Measurements from ENCODE around the gene MINDY1. TPM values are rescaled to one million over a fixed set of nuclear protein-coding genes. Genes with fewer than 3 reads are reported as not detected.

Gene MINDY1
- total RNA-seq, 4 donors from 2014 or later = 45.5 to 63.2 (median 49.5) TPM

GRCh38 chr1:151047925-151048644 is 41.4 kb upstream of the MINDY1 start:
- Histone ChIP-seq H3K4me1 (peaks cover 0 to 28% (median 11%) of the 10 kb centered on the region in 4 donors), H3K9me3 (no peaks in the 10 kb centered on the region), H3K27me3 (no peaks in the 10 kb centered on the region), H3K27ac (peak overlapping the region; percentile 86 to 99 (median 92)), H3K36me3 (peaks cover 0 to 17% (median 0%) of the 10 kb centered on the region in 3 donors), H3K4me3 (peak overlapping the region; percentile 69 to 91 (median 90))
- DNase-seq (ENCODE audit: low spot score in 2 of 2) = peak; percentile 48 to 64
- 0% methylated on average over 21 to 38 of the region's 48 CpGs for WGBS, 2 donors
- TF ChIP-seq POLR2A (IDR thresholded peaks at IDR 0.05) = no peak
- peak in 1 of 2 donors; percentile 62 for TF ChIP-seq EP300 (IDR thresholded peaks at IDR 0.05)
- peak in 2 of 5 experiments; percentile 52 to 71 for TF ChIP-seq CTCF (IDR thresholded peaks at IDR 0.05)

- Histone ChIP-seq H3K36me3 (peaks cover 0 to 12% (median 0%) of the 10 kb centered on the region in 3 donors), H3K27me3 (no peaks in the 10 kb centered on the region), H3K9me3 (no peaks in the 10 kb centered on the region), H3K4me1 (peaks cover 0 to 28% (median 11%) of the 10 kb centered on the region in 4 donors), H3K4me3 (peak within 1 kb of the TSS; percentile 69 to 91 (median 90)), H3K27ac (peak within 1 kb of the TSS; percentile 86 to 99 (median 92))
- WGBS, 2 donors = 1 to 2% methylated on average over 19 to 27 of the region's 29 CpGs
- TF ChIP-seq EP300 (IDR thresholded peaks at IDR 0.05) (peak; percentile 48 to 87), POLR2A (IDR thresholded peaks at IDR 0.05) (peak; percentile 51 to 77), CTCF (IDR thresholded peaks at IDR 0.05) (peak in 2 of 5 experiments; percentile 6 to 18)
- peak; percentile 42 to 49 for DNase-seq (ENCODE audit: low spot score in 2 of 2)
Measured at GRCh38 chr1:151047591-151047924, 40.9 kb upstream of the MINDY1 start, which contains the start of gene C1orf56. C1orf56 (plus strand) TSS chr1:151047751; CDS start chr1:151047848, 97 bp downstream.

- DNase-seq (ENCODE audit: low spot score in 2 of 2) = no peak
- Histone ChIP-seq H3K27me3 (no peaks in the 10 kb centered on the region), H3K9me3 (no peaks in the 10 kb centered on the region), H3K27ac (no peak overlapping the region), H3K4me3 (no peak overlapping the region), H3K4me1 (peaks cover 0 to 9% (median 2%) of the 10 kb centered on the region in 4 donors), H3K36me3 (no peaks in the 10 kb centered on the region)
- TF ChIP-seq EP300 (IDR thresholded peaks at IDR 0.05) (no peak), POLR2A (IDR thresholded peaks at IDR 0.05) (no peak), CTCF (IDR thresholded peaks at IDR 0.05) (no peak)
- 93 to 94% methylated on average over 1 of the region's 1 CpG for whole genome bisulfite sequencing, 2 donors
Measured at GRCh38 chr1:151043163-151043562, 36.5 kb upstream of the MINDY1 start.

- Histone ChIP-seq H3K4me1 (no peaks in the 10 kb centered on the region), H3K4me3 (no peak overlapping the region), H3K36me3 (peaks cover 0 to 11% (median 0%) of the 10 kb centered on the region in 3 donors), H3K27ac (no peak overlapping the region), H3K9me3 (no peaks in the 10 kb centered on the region), H3K27me3 (no peaks in the 10 kb centered on the region)
- 79 to 87% methylated on average over 3 of the region's 3 CpGs for WGBS, 2 donors
- TF ChIP-seq CTCF (IDR thresholded peaks at IDR 0.05) (no peak), POLR2A (IDR thresholded peaks at IDR 0.05) (no peak), EP300 (IDR thresholded peaks at IDR 0.05) (no peak)
- DNase-seq (ENCODE audit: low spot score in 2 of 2) = no peak
Measured at GRCh38 chr1:151039521-151039920, 32.8 kb upstream of the MINDY1 start.

- Histone ChIP-seq H3K27ac (no peak overlapping the region), H3K27me3 (no peaks in the 10 kb centered on the region), H3K36me3 (peaks cover 0 to 35% (median 4%) of the 10 kb centered on the region in 3 donors), H3K4me3 (no peak overlapping the region), H3K9me3 (no peaks in the 10 kb centered on the region), H3K4me1 (no peaks in the 10 kb centered on the region)
- 81 to 84% methylated on average over 6 of the region's 6 CpGs for WGBS, 2 donors
- no peak for DNase-seq (ENCODE audit: low spot score in 2 of 2)
- TF ChIP-seq POLR2A (IDR thresholded peaks at IDR 0.05) (no peak), CTCF (IDR thresholded peaks at IDR 0.05) (no peak), EP300 (IDR thresholded peaks at IDR 0.05) (no peak)
Measured at GRCh38 chr1:151037032-151037431, 30.3 kb upstream of the MINDY1 start.

All from tibial nerve (tissue), 4 donors.